ENCODE data around the gene CEP192.

Gene CEP192

GRCh38 chr18:13101659-13102197 lies 110.6 kb downstream of the CEP192 start:
- DNase-seq = no peak

- DNase-seq = no peak
Measured at GRCh38 chr18:13103366-13103765, 112.2 kb downstream of the CEP192 start.

DNA sequence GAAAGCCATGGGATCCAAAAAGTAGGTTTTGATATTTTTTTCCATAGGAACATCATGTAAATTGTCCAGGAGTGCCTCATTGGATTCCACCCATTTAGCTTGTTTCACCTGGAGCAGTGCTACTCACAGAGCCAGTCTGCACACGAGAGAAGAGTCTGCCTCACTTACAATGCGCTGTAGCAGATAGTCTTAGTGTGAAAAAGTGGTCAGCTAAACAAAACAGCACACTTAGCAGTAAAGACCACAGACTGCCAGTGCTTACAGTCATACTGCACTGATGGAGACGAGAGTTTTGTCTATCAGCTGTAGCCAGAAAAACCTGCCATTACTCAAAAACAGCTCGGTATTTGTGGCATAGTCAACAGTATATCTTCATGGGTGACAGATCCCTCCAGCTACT lies 113.9 kb downstream of the CEP192 start:
- no peak for DNase-seq

DNA sequence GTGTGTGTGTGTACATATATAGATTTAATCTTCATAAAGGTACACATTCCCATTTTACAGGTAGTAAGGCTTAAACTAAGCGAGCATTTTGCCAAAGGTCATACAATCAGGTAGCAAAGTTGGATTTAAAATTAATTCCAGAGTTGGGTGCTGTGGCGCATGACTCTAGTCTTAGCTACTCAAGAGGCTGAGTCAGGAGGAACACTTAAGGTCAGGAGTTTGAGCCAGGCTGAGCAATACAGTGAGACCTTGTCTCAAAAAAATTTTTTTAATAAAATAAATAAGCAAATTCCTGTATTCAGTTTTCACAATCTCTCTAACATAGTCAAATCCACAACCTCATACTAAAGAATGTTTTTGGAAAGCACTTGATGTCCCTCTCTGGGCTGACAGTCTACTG lies 115.9 kb downstream of the CEP192 start:
- no peak for DNase-seq

DNA sequence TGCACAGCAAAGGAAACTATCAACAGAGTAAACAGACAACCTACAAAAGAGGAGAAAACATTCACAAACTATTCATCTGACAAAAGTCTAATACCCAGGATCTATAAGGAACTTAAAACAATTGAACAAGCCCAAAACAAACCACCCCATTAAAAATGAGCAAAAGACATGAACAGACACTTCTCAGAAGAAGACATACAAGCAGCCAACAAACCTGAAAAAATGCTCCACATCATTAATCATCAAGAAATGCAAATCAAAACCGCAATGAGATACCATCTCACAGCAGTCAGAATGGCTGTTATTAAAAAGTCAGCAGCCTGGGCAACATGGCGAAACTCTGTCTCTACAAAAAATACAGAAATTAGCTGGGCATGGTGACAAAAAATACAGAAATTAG lies 117.2 kb downstream of the CEP192 start:
- DNase-seq = no peak

DNA sequence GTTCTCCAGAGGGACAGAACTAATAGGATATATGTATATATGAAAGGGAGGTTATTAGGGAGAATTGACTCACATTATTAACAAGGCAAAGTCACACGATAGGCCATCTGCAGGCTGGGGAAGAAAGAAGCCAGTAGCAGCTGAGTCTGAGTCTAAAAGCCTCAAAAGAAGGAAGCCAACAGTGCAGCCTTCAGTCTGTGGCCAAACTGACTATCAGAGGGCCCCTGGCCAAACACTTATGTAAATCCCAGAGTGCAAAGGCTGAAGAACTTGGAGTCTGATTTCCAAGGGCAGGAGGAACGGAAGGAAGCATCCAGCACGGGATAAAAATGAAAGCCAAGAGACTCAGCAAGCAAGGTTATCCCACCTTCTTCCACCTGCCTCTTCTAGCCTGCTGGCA lies 119.4 kb downstream of the CEP192 start:
- no peak for DNase-seq

- DNase-seq = peak; percentile 12
Measured at GRCh38 chr18:13112982-13113381, 121.8 kb downstream of the CEP192 start.

DNA sequence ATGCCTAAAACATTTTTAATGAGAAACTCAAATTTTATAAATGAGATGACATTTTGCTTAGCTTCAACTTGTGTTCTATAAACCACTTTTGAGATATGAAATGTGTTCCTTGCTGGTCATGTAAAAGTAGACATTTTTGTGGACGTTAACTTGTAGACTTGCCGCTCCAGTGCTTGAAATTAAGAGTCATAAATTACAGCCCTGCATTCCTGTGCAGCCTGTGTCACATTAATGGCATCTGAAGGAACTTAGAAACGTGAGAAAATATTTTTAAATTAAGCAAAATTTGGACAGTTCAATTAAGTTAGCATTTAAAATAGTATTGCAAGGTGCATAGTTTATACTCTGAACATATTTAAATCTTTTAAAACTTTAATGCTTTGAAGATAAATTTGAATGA lies 129.1 kb downstream of the CEP192 start:
- DNase-seq = no peak

GRCh38 chr18:13120983-13121441 lies 129.8 kb downstream of the CEP192 start:
- DNase-seq = no peak

- DNase-seq = no peak
Measured at GRCh38 chr18:13124411-13124810, 133.2 kb downstream of the CEP192 start.

GRCh38 chr18:13125191-13125590 lies 134.0 kb downstream of the CEP192 start:
- DNase-seq = no peak

- DNase-seq = no peak
Measured at GRCh38 chr18:13126966-13127598, 135.9 kb downstream of the CEP192 start.

- DNase-seq = no peak
Measured at GRCh38 chr18:13131283-13131682, 140.1 kb downstream of the CEP192 start.

GRCh38 chr18:13134551-13135401 lies 143.6 kb downstream of the CEP192 start:
- DNase-seq = no peak

- DNase-seq = peak; percentile 49
Measured at GRCh38 chr18:13136056-13136903, 145.1 kb downstream of the CEP192 start.

DNA sequence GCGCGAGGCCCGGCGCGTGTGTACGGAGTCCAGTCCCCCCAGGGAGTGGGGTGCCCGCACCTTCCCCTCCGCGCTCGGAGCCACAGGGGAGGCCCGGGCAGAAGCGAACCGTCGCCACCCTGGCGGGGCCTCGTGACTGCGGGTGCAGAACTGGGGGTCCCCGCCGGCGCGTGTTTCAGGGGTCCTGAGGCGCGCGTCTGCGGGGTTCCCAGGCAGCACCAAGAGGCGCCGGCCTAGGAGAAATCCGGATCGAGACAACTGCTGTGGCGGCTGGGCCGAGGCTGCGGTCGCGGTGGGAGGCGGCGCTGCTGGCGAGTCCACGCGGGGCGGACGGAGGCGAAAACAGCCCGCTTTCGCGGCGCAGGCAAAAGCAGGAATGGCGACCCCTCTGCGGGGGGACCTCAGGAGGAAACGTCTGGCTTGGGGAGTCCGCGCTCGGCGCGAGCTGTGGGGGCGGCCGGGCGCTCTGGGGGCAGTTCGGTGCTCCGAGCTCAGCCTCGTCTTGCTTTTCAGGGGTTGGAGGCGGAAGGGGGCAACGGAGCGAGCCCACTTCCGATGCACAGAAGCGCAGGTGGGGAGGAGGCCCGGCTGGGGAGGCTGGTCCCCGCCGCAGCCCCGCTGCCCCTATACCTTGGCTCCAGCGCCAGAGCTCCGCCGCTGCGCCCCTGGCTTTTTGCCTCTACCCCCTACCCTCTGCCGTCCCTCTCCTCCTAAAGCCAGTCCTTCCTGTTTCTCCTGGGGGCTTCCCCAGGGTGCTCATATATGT lies 145.9 kb downstream of the CEP192 start:
- peak; percentile 49 for DNase-seq

GRCh38 chr18:13137670-13138419 lies 146.7 kb downstream of the CEP192 start:
- DNase-seq = peak; percentile 70

DNA sequence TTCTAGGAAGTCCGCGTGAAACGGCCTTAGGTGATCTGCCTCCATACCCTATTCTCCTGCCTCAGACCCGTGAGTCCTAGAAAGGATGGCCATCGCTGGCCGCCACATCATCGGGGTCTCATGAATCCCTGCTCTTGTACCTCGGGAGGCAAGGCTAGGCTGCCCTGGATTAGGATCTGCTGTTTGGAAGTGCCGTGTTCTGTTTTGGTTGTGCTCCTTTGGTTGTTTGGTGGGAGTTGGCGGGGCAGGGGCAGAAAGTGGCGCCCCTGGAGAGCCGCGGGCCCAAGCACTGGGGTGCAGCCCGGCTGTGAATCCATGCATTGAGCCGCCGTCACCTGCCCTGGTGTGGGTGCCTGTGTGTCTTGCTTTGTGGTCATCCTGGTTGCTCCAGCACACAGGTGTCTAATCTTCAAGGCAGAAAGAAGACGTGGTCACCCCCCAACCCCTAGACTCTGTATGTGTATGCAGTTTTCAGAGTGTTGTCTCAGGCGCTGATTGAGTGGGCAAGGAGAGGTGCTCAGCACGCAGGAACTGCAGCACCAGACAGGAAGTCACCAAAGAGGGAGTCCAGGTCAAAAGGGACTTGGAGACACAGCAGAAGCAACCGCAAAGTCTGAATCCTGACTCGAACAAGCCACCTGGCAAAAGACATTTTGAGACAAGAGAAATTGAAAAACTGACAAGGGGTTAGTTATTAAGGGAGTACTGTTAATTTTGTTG lies 147.4 kb downstream of the CEP192 start:
- DNase-seq = no peak

DNA sequence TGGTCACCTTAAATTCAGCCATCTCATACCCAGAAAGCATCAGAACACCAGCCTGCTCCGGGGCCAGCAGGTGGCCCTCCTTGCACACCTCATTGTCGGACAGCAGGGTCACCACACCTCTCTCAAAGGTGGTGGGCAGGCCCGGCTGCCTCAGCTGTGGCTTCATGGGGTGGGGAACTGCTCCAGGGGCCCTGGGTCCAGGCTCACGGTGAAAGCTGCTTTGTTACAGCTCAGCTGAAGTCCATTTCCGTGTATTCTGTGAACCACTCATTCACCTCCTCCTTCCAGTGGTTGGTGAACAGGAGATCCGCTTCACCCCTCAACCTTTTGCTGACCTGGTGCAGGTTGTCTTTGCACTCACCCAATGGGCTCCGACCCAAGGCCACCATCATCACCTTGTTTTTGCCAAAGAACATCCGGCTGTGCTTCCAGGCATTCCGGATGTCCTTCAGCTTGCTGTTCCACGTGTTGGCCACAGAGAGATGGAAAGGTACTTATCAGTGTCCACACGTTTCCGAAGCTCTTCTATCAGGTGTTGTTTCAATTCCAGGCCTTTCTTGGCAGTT lies 148.8 kb downstream of the CEP192 start:
- no peak for DNase-seq

DNA sequence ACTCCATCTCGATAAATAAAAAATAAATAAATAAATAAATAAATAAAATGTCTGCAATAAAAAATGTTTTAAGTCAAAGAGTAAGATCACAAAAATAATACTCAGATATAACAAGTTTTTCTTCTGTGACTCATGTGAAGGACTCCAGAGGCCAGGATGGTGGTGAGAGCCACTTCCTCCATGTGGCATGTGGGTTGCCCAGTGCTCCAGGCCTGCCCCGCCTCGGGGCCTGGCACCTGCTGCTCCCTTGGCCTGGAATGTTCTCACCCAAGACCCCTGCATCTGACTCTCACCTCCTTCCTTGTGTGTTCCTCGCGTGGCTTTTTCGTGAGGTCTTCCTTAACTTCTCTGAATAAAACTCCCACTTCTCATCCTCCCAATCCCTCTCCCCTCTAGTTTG lies 150.0 kb downstream of the CEP192 start:
- DNase-seq = no peak

Data from CD4-positive, alpha-beta T cell treated with Interleukin-17A for 4 hours (primary cell).